NCI-H510A treated with DMSO at 0.1 percent for 48 hours (cell line): Measurements from ENCODE around the gene ACTG2.

ENCODE experiments used
- DNase-seq: peaks from one replicate; lab custom pipeline; 2025; lab: John Stamatoyannopoulos, UW

The ACTG2 gene

GRCh38 chr2:73914667-73915066 is 21.9 kb downstream of the ACTG2 start:
- DNase-seq, result no peak

GRCh38 chr2:73915437-73915993 is 22.7 kb downstream of the ACTG2 start:
- DNase-seq, result no peak

- DNase-seq, result no peak
Measured at GRCh38 chr2:73916666-73917065, 23.9 kb downstream of the ACTG2 start.

- no peak for DNase-seq
Measured at GRCh38 chr2:73917296-73917695, 24.5 kb downstream of the ACTG2 start.

- DNase-seq, result no peak
Measured at GRCh38 chr2:73917696-73918207, 24.9 kb downstream of the ACTG2 start.

GRCh38 chr2:73918856-73919255 is 26.0 kb downstream of the ACTG2 start:
- DNase-seq, result no peak

GRCh38 chr2:73919596-73920228 is 26.9 kb downstream of the ACTG2 start:
- no peak for DNase-seq

GRCh38 chr2:73920577-73921545 is 28.1 kb downstream of the ACTG2 start:
- peak; percentile 73 for DNase-seq

GRCh38 chr2:73921581-73921980 is 28.8 kb downstream of the ACTG2 start:
- DNase-seq, result no peak

GRCh38 chr2:73922681-73923080 is 29.9 kb downstream of the ACTG2 start:
- no peak for DNase-seq

GRCh38 chr2:73925033-73925704 is 32.4 kb downstream of the ACTG2 start:
- DNase-seq, result no peak

- peak; percentile 71 for DNase-seq
Measured at GRCh38 chr2:73925853-73926492, 33.2 kb downstream of the ACTG2 start.

GRCh38 chr2:73926493-73927327 is 33.9 kb downstream of the ACTG2 start, which contains the start of gene DGUOK:
DGUOK (plus strand) TSS chr2:73926880; CDS start chr2:73926911, 31 bp downstream.
- DNase-seq, result peak; percentile 95

- DNase-seq, result no peak
Measured at GRCh38 chr2:73927344-73927743, 34.5 kb downstream of the ACTG2 start.

GRCh38 chr2:73928963-73929347 is 36.1 kb downstream of the ACTG2 start:
- no peak for DNase-seq

GRCh38 chr2:73930386-73930785 is 37.6 kb downstream of the ACTG2 start:
- DNase-seq, result no peak

GRCh38 chr2:73931531-73932500 is 39.0 kb downstream of the ACTG2 start:
- DNase-seq, result no peak

GRCh38 chr2:73933194-73933593 is 40.4 kb downstream of the ACTG2 start:
- DNase-seq, result peak; percentile 76

GRCh38 chr2:73935641-73936040 is 42.8 kb downstream of the ACTG2 start:
- no peak for DNase-seq
